DMS79 treated with DMSO at 0.1 percent for 48 hours (cell line): ENCODE results near the gene TIMM13.
A peak's percentile ranks its signal among the peaks of the same experiment; 100 is the strongest.
"Not testable (repeated sequence)": the region's sequence is repeated elsewhere in the genome, so short reads cannot be mapped to it uniquely, and the experiment has no call there.

ENCODE experiments used
- DNase-seq: peaks from one replicate; lab custom pipeline; 2025; lab: John Stamatoyannopoulos, UW

TIMM13 gene

DNA sequence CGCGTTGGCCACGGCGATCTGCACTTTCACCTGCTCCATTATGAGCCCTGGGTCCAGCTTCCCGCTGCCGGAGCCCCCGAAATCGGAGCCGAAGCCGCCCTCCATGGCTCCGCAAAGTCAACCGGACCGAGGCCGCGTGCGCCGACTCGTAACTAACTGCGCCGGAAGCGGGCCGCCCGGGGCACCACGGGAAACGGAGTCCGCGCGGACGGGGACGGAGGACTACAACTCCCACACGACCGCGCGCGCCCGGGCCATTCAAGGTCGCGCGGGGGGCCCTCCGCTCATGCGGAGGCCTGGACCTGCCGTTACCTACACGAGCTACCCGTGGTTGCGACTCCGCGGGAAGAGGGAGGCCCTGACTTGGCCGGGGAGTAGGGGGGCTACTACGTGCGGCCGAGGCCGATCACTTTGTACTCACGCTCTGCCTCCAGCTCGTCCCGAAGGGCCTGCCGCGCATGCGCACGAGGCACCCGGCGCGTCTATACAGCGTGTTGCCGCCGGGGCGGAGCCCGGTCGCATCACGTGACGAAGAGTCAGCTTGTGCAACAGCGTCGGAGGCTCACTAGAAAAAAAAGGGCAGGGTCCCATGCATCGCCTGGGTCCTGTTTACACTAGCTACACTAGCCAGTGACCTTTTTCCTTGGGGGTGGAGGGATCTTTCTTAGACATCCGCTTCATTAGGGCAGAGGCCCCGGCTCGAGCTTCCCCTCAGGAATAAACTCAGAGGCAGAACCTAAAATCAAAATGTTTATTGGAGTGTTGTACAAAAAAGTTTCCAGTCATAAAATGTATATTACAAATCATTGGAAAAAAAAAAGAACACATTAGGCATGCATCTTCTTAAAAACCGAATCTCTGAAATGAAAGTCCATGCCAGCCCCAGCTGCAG, at the start of gene TIMM13:
Gene TIMM13, minus strand, starts transcription at position 158 of the 892 bp plus-strand sequence. Its CDS starts 53 bp downstream, at position 105.
- peak; percentile 91 for DNase-seq

DNA sequence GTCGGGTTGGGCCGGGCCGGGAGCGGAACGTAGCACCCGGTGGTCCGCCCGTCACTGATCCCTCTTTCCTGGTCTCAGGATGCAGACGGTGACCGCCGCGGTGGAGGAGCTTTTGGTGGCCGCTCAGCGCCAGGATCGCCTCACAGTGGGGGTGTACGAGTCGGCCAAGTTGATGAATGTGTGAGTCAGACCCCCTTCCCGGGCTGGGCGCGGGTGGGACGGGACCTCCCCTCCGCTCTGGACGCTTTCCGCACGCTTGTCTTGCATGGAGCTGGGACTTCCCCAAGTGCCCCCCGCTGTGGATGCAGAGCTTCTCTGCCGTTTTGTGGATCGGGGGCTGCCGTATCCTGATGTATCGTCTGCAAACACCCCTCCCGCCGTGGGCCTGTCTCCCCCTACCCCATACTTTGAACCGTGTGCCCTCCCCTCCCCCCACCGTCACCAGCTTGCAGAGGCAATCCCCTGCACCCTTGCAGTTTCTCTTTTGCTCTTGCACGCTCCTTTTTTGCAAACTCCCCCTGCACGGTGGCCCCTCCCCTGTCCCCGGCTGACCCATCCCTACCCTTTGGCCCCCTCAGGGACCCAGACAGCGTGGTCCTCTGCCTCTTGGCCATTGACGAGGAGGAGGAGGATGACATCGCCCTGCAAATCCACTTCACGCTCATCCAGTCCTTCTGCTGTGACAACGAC, 49.2 kb upstream of the TIMM13 start:
- no peak for DNase-seq

DNA sequence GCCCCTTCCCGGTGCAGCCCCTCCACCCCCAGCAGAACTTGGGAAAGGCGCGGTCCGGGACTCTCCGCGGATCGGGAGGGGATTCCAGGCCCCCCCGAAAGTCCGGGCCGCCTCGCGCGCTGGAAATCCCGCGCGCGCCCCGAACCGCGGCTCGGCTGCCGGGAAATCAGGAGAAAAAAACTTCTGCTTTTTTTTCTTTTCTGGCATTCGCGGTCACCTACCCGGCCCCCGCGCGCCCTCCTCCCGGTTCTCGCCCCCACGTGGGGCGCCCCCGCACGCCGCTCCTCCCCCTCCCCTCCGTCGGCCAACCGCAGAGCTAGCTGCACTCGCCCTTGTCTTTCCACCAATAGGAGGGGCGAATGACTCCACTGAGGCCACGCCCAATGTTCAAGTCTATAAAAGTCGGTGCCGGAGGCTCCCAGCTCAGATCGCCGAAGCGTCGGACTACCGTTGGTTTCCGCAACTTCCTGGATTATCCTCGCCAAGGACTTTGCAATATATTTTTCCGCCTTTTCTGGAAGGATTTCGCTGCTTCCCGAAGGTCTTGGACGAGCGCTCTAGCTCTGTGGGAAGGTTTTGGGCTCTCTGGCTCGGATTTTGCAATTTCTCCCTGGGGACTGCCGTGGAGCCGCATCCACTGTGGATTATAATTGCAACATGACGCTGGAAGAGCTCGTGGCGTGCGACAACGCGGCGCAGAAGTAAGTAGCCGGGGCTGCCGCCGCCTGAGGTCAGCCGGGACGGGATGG, 48.5 kb upstream of the TIMM13 start, which contains the start of gene GADD45B:
Gene GADD45B, plus strand, starts transcription at position 426 of the 749 bp plus-strand sequence. Its CDS starts 232 bp downstream, at position 658.
- peak; percentile 89 for DNase-seq

DNA sequence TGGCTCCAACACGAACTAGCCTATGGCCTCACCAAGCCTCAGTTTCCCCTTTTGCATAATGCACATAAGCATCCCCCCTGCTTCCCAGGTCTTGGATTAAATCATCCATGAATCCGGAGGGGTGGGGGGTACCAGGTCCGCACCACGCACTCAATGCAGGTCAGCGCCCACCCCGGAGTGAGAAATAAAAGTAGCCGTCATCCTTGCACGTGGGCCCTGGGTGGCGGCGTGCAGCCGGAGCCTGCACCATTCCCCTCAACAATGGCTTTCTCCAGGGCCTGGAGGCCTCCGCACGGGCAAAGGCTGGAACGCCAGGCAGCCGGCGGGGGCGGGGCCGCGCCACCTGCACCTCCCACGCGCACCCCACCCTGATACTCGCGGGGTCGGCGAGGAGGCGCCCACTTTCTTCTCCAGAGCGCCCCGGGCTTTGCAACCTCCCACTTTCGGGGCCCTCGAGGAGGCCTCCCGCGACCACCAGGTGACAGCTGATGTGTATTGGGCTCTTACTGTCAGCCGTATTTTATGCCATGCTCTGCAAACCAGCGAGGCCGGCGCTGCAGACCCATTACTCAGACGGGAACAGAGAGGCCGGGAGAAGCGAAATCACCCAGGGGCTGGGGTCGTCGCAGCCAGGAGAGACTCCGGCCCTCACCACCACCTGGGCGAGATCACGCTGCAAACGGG, 47.8 kb upstream of the TIMM13 start:
- DNase-seq = no peak

DNA sequence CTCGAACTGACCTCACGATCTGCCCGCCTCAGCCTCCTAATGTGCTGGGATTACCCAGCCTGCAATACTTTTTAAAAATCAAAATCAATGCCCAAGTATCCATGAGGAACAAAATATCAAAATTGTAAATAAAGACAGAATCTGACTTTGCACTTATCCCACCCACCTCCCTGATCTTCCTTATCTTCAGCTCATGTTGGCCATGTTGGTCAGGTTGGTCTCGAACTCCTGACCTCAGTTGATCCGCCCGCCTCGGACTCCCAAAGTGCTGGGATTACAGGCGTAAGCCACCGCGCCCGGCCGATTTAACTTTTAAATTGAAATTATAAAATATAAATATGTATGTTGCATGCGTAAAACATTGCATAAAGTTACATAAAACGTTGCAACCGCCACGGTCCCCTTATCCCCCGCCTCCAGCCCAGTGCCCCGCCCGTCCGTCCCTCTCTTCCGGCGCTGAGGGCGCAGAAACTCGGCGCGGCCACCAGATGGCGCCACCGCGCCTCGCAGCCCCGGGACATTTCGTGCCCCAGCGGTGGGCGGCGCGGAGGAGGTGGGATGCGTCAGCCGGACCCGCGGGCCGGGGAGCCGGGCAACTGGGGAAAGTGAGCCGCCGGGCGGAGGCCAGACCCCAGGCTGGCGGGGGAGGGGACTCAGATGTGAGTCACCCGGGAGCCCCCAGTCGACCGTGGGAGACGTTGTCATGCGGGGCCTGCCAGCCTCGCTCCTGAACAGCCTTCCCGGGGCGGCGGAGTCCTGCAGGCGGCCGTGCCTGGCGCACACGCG, 47.0 kb upstream of the TIMM13 start:
- peak; percentile 44 for DNase-seq

DNA sequence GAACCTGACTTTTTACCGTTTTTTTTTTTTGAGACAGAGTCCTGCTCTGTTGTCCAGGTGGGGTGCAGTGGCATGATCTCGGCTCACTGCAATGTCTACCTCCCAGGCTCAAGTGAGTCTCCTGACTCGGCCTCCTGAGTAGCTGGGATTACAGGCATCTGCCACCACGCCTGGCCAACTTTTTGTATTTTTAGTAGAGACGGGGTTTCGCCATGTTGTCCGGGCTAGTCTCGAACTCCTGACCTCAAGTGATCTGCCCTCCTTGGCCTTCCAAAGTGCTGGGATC, 42.5 kb upstream of the TIMM13 start:
- DNase-seq = not testable (repeated sequence)

DNA sequence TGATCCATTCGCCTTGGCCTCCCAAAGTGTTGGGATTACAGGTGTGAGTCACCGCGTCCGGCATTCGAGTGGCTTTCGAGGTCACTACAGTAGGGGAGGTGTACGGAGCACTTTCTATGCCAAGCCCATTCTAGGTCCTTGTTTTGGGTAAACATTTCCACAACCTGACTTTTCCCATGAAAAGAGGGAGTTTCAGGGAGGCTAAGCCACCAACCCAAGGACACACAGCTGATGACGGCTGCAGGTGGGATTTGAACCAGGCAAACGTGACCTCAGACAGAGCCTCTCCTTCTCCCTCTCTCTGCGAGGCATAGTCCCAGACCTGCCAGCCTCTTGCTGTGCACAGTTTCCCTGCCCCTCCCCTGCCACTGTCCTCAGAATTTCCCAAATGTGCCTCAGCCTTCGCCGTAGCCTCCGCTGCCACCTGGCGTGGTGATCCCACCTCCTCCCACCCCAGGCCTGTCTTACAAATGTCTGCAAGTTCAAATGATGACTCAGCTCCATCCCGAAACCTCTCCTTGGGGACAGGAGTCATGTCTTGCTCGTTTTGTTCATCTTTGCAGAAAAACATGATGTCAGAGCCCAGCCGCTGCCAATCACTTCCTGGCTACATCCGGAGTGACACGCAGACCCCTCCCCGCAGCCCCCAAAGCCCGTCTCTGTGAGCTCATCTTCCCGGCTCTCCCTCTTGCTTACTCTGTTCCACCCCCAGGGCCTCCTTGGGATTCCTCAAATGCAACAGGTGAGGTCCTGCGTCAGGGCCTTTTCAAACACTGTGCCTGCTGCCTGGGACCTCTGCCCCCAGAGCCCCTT, 41.9 kb upstream of the TIMM13 start:
- no peak for DNase-seq

DNA sequence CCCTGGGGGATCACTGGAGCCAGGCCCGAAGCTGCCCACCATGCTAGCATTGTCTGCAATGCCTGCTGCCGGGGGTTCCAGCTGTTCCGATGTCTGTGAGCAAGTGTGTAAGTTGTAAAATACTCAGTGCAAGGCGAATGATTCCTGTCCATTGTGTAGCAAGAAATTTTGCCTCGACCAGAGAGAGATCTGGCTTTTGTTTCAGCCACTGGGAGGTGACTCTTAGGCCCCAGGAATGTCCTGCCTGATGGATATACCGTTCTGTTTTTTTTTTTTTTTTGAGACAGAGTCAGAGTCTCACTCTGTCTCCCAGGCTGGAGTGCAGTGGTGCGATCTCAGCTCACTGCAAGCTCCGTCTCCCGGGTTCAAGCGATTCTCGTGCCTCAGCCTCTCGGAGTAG, 41.2 kb upstream of the TIMM13 start:
- no peak for DNase-seq

DNA sequence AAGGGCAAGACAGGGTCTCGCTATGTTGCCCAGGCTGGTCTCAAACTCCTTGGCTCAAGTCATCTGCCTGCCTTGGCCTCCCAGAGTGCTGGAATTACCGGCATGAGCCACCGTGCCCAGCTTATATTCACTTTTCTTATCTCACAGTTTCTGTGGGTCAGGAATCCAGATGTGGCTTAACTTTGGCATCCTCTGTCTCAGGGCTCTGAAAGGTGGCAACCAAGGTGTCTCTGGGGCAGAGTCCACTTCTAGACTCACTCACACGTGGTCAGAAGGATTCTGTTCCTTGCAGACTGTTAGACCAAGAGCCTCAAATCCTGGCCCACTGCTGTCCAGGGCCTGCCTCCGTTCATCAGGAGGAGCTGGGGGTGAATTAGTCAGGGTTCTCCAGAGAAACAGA, 37.0 kb upstream of the TIMM13 start:
- no peak for DNase-seq

DNA sequence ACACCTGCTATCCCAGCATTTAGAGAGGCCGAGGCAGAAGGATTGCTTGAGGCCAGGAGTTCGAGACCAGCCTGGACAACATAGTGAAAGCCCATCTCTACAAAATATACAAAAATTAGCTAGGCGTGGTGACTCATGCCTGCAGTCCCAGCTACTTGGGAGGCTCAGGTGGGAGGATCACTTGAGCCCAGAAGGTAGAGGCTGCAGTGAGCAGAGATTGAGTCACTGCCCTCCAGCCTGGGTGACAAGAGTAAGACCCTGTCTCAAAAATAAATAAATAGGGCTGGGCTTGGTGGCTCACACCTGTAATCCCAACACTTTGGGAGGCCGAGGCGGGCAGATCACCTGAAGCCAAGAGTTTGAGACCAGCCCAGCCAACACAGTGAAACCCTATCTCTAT, 36.3 kb upstream of the TIMM13 start:
- DNase-seq = not testable (repeated sequence)

DNA sequence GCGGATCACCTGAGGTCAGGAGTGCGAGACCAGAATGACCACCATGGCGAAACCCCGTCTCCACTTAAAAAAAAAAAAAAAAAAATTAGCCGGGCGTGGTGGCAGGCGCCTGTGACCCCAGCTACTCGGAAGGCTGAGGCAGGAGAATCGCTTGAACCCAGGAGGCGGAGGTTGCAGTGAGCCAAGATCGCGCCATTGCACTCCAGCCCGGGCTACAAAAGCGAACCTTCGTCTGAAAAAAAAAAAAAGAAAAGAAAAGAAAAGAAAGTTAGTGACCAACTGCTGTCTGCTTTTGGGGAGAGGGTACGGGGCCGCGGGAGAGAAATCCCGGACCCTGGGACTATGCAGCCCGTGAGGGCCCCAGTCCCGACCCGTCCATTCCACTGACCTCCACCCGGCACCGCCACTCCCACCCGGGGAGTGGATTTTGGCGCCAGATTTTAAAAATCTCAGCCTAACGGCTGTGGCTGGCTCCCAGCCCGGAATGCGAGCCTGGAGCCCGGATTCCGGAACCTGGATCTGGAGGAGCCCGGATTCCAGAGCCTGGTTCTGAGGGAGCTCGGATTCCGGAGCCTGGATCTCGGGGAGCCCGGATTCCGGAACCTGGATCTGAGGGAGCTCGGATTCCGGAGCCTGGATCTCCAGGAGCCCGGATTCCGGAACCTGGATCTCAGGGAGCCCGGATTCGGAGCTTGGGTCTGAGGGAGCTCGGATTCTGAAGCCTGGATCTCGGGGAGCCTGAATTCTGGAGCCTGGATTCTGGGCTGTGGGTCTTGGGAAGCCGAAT, 35.4 kb upstream of the TIMM13 start:
- DNase-seq = peak; percentile 52

DNA sequence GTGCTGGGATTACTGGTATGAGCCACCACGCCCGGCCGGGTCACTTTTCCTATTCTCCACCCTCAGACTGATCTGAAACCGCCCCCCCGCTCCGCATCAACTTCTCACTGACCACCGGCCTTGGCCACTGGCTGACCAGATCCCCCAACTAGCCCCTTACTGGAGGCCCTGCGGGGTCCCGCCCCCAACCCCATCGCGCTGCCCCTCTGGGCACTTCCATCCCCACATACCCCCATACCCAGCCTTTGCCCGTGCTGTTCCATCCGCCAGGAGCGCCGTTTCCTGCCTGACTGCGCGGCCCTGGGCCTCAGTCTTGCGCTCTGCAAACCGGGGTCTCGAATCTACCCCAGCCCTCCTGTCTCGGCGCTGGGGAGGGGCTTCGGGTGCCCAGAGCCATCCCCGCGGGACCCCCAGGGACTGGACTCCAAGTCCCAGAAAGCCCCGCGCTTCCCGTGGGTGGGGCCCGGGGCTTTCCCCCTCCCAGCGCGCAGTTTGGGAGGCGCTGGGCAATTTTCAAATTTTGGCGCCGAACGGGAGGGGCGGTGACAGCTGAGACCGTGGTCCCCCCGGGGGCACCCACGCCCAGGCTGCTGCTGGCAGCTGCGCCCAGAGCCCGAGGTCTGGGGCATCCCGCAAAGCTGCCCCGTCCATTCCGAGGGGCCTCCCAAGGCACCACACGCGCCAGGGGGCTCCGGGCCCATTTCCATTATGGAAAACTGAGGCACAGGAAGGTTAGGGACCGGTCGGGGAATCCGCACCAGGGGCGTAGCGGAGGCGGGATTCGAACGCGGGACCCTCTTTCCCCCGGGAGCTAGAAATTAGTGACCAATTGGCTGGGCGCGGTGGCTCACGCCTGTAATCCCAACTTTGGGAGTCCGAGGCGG, 34.6 kb upstream of the TIMM13 start:
- peak; percentile 50 for DNase-seq

DNA sequence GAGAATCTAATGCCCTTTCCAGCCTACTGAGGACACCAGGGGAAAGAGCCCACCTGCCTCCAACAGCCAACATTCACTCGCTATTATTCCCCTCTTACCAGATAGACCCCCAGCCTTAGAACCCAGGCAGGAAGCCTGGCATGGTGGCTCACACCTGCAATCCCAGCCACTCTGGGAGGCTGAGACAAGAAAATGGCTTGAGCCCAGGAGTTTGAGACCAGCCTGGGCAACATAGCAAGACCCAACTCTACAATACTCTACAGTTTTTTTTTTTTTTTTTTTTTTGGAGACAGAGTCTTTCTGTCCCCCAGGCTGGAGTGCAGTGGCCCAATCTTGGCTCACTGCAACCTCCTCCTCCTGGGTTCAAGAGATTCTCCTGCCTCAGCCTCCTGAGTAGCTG, 32.9 kb upstream of the TIMM13 start:
- DNase-seq = no peak

DNA sequence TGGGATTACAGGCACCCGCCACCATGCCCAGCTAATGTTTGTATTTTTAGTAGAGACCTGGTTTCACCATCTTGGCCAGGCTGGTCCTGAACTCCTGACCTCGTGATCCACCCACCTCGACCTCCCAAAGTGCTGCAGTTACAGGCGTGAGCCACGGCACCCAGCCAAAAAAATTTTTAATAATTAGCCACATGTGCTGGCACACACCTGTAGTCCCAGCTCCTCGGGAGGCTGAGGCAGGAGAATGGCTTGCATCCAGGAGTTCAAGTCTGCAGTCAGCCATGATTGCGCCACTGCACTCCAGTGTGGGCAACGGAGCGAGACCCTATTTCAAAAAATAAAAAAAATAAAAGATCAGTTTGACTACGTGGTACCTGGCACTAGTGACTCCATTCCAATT, 31.4 kb upstream of the TIMM13 start:
- DNase-seq = not testable (repeated sequence)

DNA sequence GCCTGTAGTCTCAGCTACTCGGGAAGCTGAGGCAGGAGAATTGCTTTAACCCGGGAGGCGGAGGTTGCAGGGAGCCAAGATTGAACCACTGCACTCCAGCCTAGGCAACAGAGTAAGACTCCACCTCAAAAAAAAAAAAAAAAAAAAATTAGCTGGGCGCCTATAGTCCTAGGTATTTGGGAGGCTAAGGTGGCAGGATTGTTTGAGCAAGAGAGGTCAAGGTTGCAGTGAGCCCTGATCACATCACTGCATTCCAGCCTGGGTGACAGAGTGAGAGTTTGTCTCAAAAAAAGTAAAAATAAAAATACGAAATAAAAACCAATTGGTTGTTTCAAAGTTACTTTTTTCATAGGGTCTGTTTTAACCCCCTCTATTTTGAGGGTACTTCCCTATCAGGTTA, 30.7 kb upstream of the TIMM13 start:
- DNase-seq = no peak

DNA sequence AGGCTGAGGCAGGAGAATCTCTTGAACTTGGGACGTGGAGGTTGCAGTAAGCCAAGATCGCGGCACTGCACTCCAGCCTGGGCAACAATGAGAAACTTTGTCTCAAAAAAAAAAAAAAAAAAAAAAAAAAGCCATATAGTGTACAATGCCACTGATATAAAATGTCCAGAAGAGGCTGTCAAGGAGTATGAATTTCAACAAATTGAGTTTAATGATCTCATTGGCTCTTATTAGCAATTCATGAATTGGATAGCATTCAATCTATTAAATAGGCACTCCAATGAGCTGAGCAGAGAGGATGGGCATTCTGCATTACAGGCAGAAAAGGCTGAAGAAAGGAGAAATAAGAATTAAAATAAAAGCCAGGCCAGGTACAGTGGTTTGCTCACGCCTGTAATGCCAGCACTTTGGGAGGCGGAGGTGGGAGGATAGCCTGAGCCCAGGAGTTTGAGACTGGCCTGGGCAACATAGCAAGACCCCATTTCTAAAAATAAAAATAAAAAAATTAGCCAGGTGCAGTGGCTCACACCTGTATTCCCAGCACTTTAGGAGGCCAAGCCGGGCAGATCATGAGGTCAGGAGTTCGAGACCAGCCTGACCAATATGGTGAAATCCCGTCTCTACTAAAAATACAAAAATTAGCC, 30.1 kb upstream of the TIMM13 start:
- DNase-seq = no peak

DNA sequence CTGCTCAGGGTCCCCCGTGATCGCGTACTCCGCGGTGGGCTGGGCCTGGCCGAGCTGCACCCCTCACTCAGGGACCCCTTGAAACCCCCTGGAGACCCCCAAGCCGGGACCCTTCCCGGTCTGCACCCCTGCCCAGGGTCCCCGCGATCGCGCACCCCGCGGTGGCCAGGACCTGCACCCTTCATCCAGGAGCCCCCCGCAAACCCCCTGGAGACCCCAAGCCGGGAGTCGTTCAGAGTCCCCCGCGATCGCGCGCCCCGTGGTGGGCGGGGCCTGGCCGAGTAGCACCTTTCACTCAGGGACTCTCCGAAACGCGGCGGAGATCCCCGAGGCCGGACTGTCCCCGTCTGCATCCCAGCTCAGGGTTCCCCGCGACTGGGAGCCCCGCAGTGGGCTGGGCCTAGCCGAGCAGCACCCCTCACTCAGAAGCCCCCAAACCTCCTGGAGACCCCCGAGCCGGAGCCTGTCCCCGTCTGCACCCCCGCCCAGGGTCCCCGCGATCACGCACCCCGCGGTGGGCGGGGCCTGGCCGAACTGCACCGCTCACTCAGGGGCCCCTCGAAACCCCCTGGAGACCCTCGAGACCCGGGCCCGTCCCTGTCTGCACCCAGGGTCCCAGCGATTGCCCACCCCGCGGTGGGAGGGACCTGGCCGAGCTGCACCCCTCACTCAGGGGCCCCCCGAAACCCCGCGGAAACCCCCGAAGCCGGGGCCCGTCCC, 28.6 kb upstream of the TIMM13 start:
- no peak for DNase-seq
